HepG2 (cell line): Measurements from ENCODE around the gene HPS6. TPM values are rescaled to one million over a fixed set of nuclear protein-coding genes. Genes with fewer than 3 reads are reported as not detected.
A peak's percentile ranks its signal among the peaks of the same experiment; 100 is the strongest.

Source experiments
- ARNT2 ChIP-seq: sonication (generic); formaldehyde crosslinking; IDR thresholded peaks from 2 replicates; pipeline ENCODE4 v1.8.0; 2022; ENCODE audit warnings: mild to moderate bottlenecking, low read depth, missing genetic modification reagents, moderate library complexity
- BORCS8-MEF2B ChIP-seq: sonication (generic); formaldehyde crosslinking; IDR thresholded peaks from 2 replicates; pipeline ENCODE4 v1.8.0; 2022; ENCODE audit warnings: mild to moderate bottlenecking, missing genetic modification reagents
- CCAR2 ChIP-seq: fragments of 200-400 bp; formaldehyde crosslinking; optimal IDR thresholded peaks from 2 replicates; pipeline ENCODE3; 2018; ENCODE audit warnings: low read depth, mild to moderate bottlenecking, low read length, moderate library complexity
- JUN ChIP-seq: sonication (generic); formaldehyde crosslinking; IDR thresholded peaks from 2 replicates; pipeline ENCODE4 v1.4.0; 2020; ENCODE audit warnings: mild to moderate bottlenecking, missing genetic modification reagents
- RAD51 ChIP-seq: fragments of 450-650 bp; IDR thresholded peaks from 2 replicates; pipeline ENCODE4 v1.6.1; 2016; ENCODE audit warnings: borderline replicate concordance
- TGIF2 ChIP-seq: IDR thresholded peaks from 2 replicates; pipeline ENCODE4 v1.6.1; 2016; ENCODE audit warnings: control low read depth, missing compliant biosample characterization
- TP53 ChIP-seq: sonication (generic); formaldehyde crosslinking; conservative IDR thresholded peaks from 2 replicates; pipeline ENCODE4 v1.4.0; 2020; ENCODE audit warnings: missing genetic modification reagents
- XRCC5 ChIP-seq: fragments of 200-400 bp; formaldehyde crosslinking; optimal IDR thresholded peaks from 2 replicates; pipeline ENCODE3; 2017; ENCODE audit warnings: mild to moderate bottlenecking, low read length
- ZNF18 ChIP-seq: sonication (generic); formaldehyde crosslinking; IDR thresholded peaks from 2 replicates; pipeline ENCODE4 v1.8.0; 2022; ENCODE audit warnings: mild to moderate bottlenecking, missing genetic modification reagents; ENCODE audit not compliant: insufficient replicate concordance
- ZNF253 ChIP-seq: sonication (generic); formaldehyde crosslinking; IDR thresholded peaks from 2 replicates; pipeline ENCODE4 v1.8.0; 2022; ENCODE audit warnings: mild to moderate bottlenecking, missing genetic modification reagents, borderline replicate concordance
- polyA plus RNA-seq, 8 experiments: library from polyadenylated mRNA; depleted of rRNA in 3 of 8; stranded (reverse) in 7 of 8; unstranded in 1 of 8; fragments of >200 nt; fragmentation: Illumina TruSeq in 4 of 8; extraction: Trizol in 4 of 8; gene quantifications; 2 replicates each; pipeline versions ENCODE4 v1.2.1 to v1.2.3, GENCODE V29; 2011 to 2016; ENCODE audit warnings: low read depth in 4 of 8, missing spikeins in 1 of 8, mixed read lengths in 1 of 8; ENCODE audit not compliant: insufficient read depth in 1 of 8
- total RNA-seq, 5 experiments: library from RNA; depleted of rRNA; stranded (reverse); fragments of >200 nt; fragmentation: Illumina TruSeq; extraction: Trizol; gene quantifications; 2 replicates each; pipeline ENCODE4 v1.2.3, GENCODE V29; 2016; ENCODE audit warnings: low read depth in 1 of 5
- TF ChIP-seq, protein P1 (sequence below): sonication (generic); formaldehyde crosslinking; IDR thresholded peaks from 2 replicates; pipeline ENCODE4 v1.5.1; 2020; ENCODE audit warnings: mild to moderate bottlenecking, missing genetic modification reagents, borderline replicate concordance
- TF ChIP-seq, protein P2 (sequence below): sonication (generic); formaldehyde crosslinking; IDR thresholded peaks from 2 replicates; pipeline ENCODE4 v1.5.0; 2020; ENCODE audit warnings: missing genetic modification reagents
- TF ChIP-seq, protein P3 (sequence below): IDR thresholded peaks from 2 replicates; pipeline ENCODE4 v1.6.1; 2016

HPS6 gene
- total and polyA plus RNA-seq, 2 of the 13 experiments (the other 11 are each of a cell fraction or from before 2014, with no cell fraction given): 2.9 to 14.9 TPM

GRCh38 chr10:102055647-102056419, 9.3 kb upstream of the HPS6 start, which contains the start of gene ARMH3 (continued):
- TF ChIP-seq, protein P1, sequence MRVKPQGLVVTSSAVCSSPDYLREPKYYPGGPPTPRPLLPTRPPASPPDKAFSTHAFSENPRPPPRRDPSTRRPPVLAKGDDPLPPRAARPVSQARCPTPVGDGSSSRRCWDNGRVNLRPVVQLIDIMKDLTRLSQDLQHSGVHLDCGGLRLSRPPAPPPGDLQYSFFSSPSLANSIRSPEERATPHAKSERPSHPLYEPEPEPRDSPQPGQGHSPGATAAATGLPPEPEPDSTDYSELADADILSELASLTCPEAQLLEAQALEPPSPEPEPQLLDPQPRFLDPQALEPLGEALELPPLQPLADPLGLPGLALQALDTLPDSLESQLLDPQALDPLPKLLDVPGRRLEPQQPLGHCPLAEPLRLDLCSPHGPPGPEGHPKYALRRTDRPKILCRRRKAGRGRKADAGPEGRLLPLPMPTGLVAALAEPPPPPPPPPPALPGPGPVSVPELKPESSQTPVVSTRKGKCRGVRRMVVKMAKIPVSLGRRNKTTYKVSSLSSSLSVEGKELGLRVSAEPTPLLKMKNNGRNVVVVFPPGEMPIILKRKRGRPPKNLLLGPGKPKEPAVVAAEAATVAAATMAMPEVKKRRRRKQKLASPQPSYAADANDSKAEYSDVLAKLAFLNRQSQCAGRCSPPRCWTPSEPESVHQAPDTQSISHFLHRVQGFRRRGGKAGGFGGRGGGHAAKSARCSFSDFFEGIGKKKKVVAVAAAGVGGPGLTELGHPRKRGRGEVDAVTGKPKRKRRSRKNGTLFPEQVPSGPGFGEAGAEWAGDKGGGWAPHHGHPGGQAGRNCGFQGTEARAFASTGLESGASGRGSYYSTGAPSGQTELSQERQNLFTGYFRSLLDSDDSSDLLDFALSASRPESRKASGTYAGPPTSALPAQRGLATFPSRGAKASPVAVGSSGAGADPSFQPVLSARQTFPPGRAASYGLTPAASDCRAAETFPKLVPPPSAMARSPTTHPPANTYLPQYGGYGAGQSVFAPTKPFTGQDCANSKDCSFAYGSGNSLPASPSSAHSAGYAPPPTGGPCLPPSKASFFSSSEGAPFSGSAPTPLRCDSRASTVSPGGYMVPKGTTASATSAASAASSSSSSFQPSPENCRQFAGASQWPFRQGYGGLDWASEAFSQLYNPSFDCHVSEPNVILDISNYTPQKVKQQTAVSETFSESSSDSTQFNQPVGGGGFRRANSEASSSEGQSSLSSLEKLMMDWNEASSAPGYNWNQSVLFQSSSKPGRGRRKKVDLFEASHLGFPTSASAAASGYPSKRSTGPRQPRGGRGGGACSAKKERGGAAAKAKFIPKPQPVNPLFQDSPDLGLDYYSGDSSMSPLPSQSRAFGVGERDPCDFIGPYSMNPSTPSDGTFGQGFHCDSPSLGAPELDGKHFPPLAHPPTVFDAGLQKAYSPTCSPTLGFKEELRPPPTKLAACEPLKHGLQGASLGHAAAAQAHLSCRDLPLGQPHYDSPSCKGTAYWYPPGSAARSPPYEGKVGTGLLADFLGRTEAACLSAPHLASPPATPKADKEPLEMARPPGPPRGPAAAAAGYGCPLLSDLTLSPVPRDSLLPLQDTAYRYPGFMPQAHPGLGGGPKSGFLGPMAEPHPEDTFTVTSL (CRISPR knock-in tag): peak; percentile 62; the same call in 1 of the 2 replicates
- peak; percentile 66 for TF ChIP-seq BORCS8-MEF2B (CRISPR knock-in tag)
- peak; percentile 98 for TF ChIP-seq XRCC5
- TF ChIP-seq ARNT2 (CRISPR knock-in tag): peak; percentile 80; the same call in 1 of the 2 replicates
- peak; percentile 7 for TF ChIP-seq ZNF18 (CRISPR knock-in tag)
- peak; percentile 72 for TF ChIP-seq CCAR2
- TF ChIP-seq TP53: no peak; the same call in 1 of the 2 replicates
- peak; percentile 45; the same call in 1 of the 2 replicates for TF ChIP-seq TGIF2 (CRISPR knock-in tag)
- TF ChIP-seq RAD51: no peak
- TF ChIP-seq, protein P2, sequence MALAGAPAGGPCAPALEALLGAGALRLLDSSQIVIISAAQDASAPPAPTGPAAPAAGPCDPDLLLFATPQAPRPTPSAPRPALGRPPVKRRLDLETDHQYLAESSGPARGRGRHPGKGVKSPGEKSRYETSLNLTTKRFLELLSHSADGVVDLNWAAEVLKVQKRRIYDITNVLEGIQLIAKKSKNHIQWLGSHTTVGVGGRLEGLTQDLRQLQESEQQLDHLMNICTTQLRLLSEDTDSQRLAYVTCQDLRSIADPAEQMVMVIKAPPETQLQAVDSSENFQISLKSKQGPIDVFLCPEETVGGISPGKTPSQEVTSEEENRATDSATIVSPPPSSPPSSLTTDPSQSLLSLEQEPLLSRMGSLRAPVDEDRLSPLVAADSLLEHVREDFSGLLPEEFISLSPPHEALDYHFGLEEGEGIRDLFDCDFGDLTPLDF (CRISPR knock-in tag): peak; percentile 81
- TF ChIP-seq, protein P3, sequence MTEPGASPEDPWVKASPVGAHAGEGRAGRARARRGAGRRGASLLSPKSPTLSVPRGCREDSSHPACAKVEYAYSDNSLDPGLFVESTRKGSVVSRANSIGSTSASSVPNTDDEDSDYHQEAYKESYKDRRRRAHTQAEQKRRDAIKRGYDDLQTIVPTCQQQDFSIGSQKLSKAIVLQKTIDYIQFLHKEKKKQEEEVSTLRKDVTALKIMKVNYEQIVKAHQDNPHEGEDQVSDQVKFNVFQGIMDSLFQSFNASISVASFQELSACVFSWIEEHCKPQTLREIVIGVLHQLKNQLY (CRISPR knock-in tag): no peak; the same call in 1 of the 2 replicates
- TF ChIP-seq ZNF253 (CRISPR knock-in tag): no peak
- TF ChIP-seq JUN (CRISPR knock-in tag): peak; percentile 83
